Glutamatergic neuron (in vitro differentiated cells): ENCODE results near the gene ADAP1. TPM values are rescaled to one million over a fixed set of nuclear protein-coding genes. Genes with fewer than 3 reads are reported as not detected.

Experiments
- DNase-seq: peaks from one replicate; pipeline ENCODE4 v3.0.0; 2022
- H3K27ac Mint-ChIP-seq: one replicate; pipeline ENCODE4 v1.8.0; 2020; ENCODE audit warnings: mild to moderate bottlenecking, mixed read lengths, inconsistent platforms; ENCODE audit not compliant: unreplicated experiment
- H3K27me3 Mint-ChIP-seq: one replicate; pipeline ENCODE4 v1.8.0; 2020; ENCODE audit warnings: mild to moderate bottlenecking, moderate library complexity, mixed read lengths, inconsistent platforms; ENCODE audit not compliant: unreplicated experiment
- H3K36me3 Mint-ChIP-seq: one replicate; pipeline ENCODE4 v1.8.0; 2020; ENCODE audit warnings: mild to moderate bottlenecking, mixed read lengths, inconsistent platforms; ENCODE audit not compliant: unreplicated experiment
- H3K4me1 Mint-ChIP-seq: one replicate; pipeline ENCODE4 v1.8.0; 2020; ENCODE audit warnings: mild to moderate bottlenecking, low read depth, mixed read lengths, inconsistent platforms; ENCODE audit not compliant: unreplicated experiment
- H3K4me3 Mint-ChIP-seq: one replicate; pipeline ENCODE4 v1.8.0; 2020; ENCODE audit warnings: mild to moderate bottlenecking, mixed read lengths, inconsistent platforms; ENCODE audit not compliant: unreplicated experiment
- H3K9me3 Mint-ChIP-seq: one replicate; pipeline ENCODE4 v1.8.0; 2020; ENCODE audit warnings: mild to moderate bottlenecking, moderate library complexity, mixed read lengths, inconsistent platforms; ENCODE audit not compliant: unreplicated experiment
- CTCF ChIP-seq: fragments of 200-600 bp; sonication (generic); IDR thresholded peaks from one replicate; pipeline ENCODE4 v1.5.0; 2021; ENCODE audit not compliant: partially characterized antibody, unreplicated experiment
- total RNA-seq: library from RNA; stranded (reverse); fragmentation: NEBNext Ultra II Directional; extraction: Animal tissue kit (Norgen Biotek cat#: 25700); gene quantifications from one replicate; pipeline ENCODE4 v1.2.1, GENCODE V29; 2021; ENCODE audit not compliant: unreplicated experiment

The ADAP1 gene
- total RNA-seq, 1 donor from 2014 or later = 61.1 TPM

GRCh38 chr7:915291-916218 lies 38.9 kb downstream of the ADAP1 start:
- Mint-ChIP-seq H3K9me3 (peaks cover 9% of the 10 kb centered on the region), H3K36me3 (no peaks in the 10 kb centered on the region), H3K4me1 (peaks cover 10% of the 10 kb centered on the region), H3K27ac (no peak overlapping the region), H3K4me3 (no peak overlapping the region), H3K27me3 (peaks cover 6% of the 10 kb centered on the region)
- DNase-seq = no peak
- TF ChIP-seq CTCF = no peak

DNA sequence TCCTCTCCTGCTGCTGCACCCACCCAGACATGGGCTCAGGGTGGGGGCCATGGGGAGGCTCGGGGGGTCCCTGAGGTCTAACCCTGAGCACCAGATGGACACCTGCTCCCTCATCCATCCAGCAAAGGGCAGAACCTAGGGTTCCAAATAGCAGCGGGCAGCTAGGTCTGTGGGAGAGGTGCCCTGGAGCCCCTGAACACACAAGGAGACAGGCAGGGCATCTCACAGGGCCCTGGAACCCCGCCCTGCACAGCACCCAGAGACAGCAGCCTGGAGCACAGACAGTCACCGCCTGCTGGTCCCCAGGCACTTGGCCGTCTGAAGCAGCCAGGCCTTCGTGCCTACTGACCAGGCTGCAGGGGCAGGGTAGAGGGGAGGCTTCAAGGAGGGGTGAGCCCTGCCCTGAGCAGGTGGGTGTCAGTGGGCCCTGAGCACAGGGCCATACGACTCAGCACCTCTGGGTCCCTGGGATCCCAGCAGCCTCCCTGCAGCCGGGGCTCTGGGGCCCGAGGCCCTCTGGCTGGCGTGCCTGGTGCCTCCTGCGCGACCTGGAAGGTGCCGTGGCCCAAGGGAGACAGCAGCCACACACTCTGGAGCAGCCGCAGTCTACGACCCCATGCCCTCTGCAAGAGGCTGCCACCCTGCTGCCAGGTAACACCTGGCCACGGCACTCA lies 39.8 kb downstream of the ADAP1 start:
- Mint-ChIP-seq H3K4me3 (no peak overlapping the region), H3K27ac (no peak overlapping the region), H3K9me3 (peaks cover 11% of the 10 kb centered on the region), H3K4me1 (peaks cover 10% of the 10 kb centered on the region), H3K36me3 (no peaks in the 10 kb centered on the region), H3K27me3 (peaks cover 6% of the 10 kb centered on the region)
- no peak for TF ChIP-seq CTCF
- DNase-seq = no peak

DNA sequence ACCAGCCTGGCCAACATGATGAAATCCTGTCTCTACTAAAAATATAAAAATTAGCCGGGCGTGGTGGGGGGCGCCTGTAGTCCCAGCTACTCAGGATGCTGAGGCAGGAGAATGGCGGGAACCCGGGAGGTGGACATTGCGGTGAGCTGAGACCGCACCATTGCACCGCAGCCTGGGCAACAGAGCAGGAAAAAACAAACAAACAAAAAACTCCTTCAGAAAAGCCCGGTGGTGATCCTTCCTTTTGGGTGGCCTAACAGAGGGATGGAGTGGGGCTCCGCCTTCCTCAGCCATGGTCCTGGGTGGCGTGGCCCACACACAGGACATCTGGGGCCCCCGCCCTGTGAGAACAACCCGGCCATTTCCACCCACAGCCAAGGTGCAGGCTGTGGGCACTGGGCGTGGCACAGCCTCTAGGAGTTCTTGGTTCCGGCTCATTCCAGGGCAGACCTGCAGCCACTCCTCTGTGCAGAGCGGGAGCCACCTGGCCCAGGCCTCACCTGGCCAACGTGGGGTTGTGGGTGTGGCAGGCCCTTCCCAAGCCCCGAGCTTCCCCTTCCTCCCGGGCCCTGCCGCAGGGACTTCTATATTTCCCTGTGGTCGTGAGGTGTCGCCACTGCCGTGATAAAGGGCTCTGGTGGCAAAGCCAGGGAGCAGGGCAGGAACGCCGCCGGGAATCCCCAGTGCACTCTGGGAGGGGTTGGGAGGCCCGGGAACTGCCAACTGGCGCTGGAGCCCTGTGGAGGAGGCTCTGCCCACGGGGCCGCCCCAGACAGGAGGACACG lies 40.6 kb downstream of the ADAP1 start:
- TF ChIP-seq CTCF = no peak
- Mint-ChIP-seq H3K27ac (no peak overlapping the region), H3K27me3 (peaks cover 6% of the 10 kb centered on the region), H3K36me3 (no peaks in the 10 kb centered on the region), H3K9me3 (peaks cover 11% of the 10 kb centered on the region), H3K4me3 (no peak overlapping the region), H3K4me1 (peaks cover 10% of the 10 kb centered on the region)
- no peak for DNase-seq

GRCh38 chr7:911791-912480 lies 42.5 kb downstream of the ADAP1 start:
- no peak overlapping the region for H3K4me3 Mint-ChIP-seq
- no peak for TF ChIP-seq CTCF
- no peaks in the 10 kb centered on the region for H3K36me3 Mint-ChIP-seq
- H3K27ac Mint-ChIP-seq = no peak overlapping the region
- peaks cover 6% of the 10 kb centered on the region for H3K9me3 Mint-ChIP-seq
- peaks cover 3% of the 10 kb centered on the region for H3K27me3 Mint-ChIP-seq
- no peak for DNase-seq
- H3K4me1 Mint-ChIP-seq = peaks cover 10% of the 10 kb centered on the region
